Epithelial cell of umbilical artery (primary cell): ENCODE results near the gene BTBD7. TPM values are rescaled to one million over a fixed set of nuclear protein-coding genes. Genes with fewer than 3 reads are reported as not detected.

Experiments used
- total RNA-seq: library from RNA; depleted of rRNA; stranded (reverse); fragments of >200 nt; gene quantifications from 2 replicates; pipeline ENCODE4 v1.2.3, GENCODE V29; 2014

Gene BTBD7
- total RNA-seq = 23.1 and 27.9 TPM in 2 replicates

GRCh38 chr14:93332853-93333630, at the start of gene BTBD7:
TSS of gene BTBD7 (minus strand) at chr14:93333036. CDS start at chr14:93296051, 36,985 bp downstream.

GRCh38 chr14:93346926-93347721, 14.3 kb upstream of the BTBD7 start, which contains the start of gene COX8C:
TSS of gene COX8C (plus strand) at chr14:93347182. CDS start at chr14:93347269, 87 bp downstream.

GRCh38 chr14:93206793-93207467, 125.9 kb downstream of the BTBD7 start, which contains the start of the genes GON7 and UBR7:
TSS of gene GON7 (minus strand) at chr14:93207065. CDS start at chr14:93207037, 28 bp downstream.
TSS of gene UBR7 (plus strand) at chr14:93207256. CDS start at chr14:93207292, 36 bp downstream.

Other genes with a start within 250 kb of the BTBD7 start
- gene ITPK1, start 217.1 kb downstream of the BTBD7 start, total RNA-seq = 12.7 and 24.3 TPM in 2 replicates
- 21.4 and 25.8 TPM in 2 replicates for gene MOAP1, start 148.1 kb downstream of the BTBD7 start, total RNA-seq
- gene LYSET, start 147.7 kb downstream of the BTBD7 start, total RNA-seq = 12.7 and 16.3 TPM in 2 replicates
- gene GON7, start 126.0 kb downstream of the BTBD7 start, total RNA-seq = 22.1 and 27.7 TPM in 2 replicates
- 32.5 and 35.6 TPM in 2 replicates for gene UBR7, start 125.8 kb downstream of the BTBD7 start, total RNA-seq
- not detected in 2 replicates for gene COX8C, start 14.1 kb upstream of the BTBD7 start, total RNA-seq
- gene UNC79, start 97.9 kb upstream of the BTBD7 start, total RNA-seq = under 0.01 TPM in 2 replicates